Rectal smooth muscle tissue (tissue), 1 donor: Measurements from ENCODE around the gene NKD2.

Experiments used
- H3K27ac ChIP-seq: one replicate; pipeline ENCODE4 v1.7.0; 2013; ENCODE audit warnings: low read depth, low read length, inconsistent platforms
- H3K27me3 ChIP-seq: one replicate; pipeline ENCODE4 v1.7.0; 2013; ENCODE audit warnings: low read length; ENCODE audit not compliant: control insufficient read depth, insufficient read depth
- H3K36me3 ChIP-seq: one replicate; pipeline ENCODE4 v1.7.0; 2013; ENCODE audit warnings: low read length; ENCODE audit not compliant: control insufficient read depth, insufficient read depth
- H3K4me1 ChIP-seq: one replicate; pipeline ENCODE4 v1.7.0; 2013; ENCODE audit warnings: low read length; ENCODE audit not compliant: control insufficient read depth, insufficient read depth
- H3K4me3 ChIP-seq: one replicate; pipeline ENCODE4 v1.7.0; 2013; ENCODE audit warnings: low read length
- H3K9ac ChIP-seq: one replicate; pipeline ENCODE4 v1.7.0; 2013; ENCODE audit warnings: low read length

Gene NKD2

GRCh38 chr5:1039210-1039548 is 30.6 kb downstream of the NKD2 start:
- no peaks in the 10 kb centered on the region for H3K36me3 ChIP-seq
- H3K4me3 ChIP-seq = no peak overlapping the region
- no peak overlapping the region for H3K27ac ChIP-seq
- no peaks in the 10 kb centered on the region for H3K4me1 ChIP-seq
- H3K27me3 ChIP-seq = no peaks in the 10 kb centered on the region
- no peak overlapping the region for H3K9ac ChIP-seq

GRCh38 chr5:1039706-1040260 is 31.2 kb downstream of the NKD2 start:
- no peak overlapping the region for H3K4me3 ChIP-seq
- H3K27me3 ChIP-seq = no peaks in the 10 kb centered on the region
- H3K9ac ChIP-seq = no peak overlapping the region
- H3K4me1 ChIP-seq = no peaks in the 10 kb centered on the region
- H3K27ac ChIP-seq = no peak overlapping the region
- no peaks in the 10 kb centered on the region for H3K36me3 ChIP-seq

DNA sequence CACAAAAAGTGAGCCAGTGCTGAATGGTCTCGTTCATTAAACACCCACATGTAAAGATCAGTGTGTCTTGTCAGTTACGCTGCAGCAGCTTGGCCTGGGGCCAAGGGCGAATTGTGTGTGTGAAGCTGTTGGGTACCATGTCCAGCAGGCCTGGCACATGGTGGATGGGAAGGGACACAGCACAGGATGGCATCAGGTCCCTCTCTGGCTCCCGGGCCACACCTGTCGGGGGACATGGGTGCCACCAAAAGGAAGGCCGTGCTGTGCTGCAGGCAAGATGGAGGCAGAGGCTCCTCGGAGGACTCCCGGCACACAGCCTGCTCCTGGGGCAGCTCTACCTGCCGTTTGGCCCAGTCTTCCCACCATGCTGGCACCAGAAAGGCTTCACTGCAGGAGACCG is 32.0 kb downstream of the NKD2 start:
- Histone ChIP-seq H3K4me3 (no peak overlapping the region), H3K9ac (no peak overlapping the region), H3K4me1 (no peaks in the 10 kb centered on the region), H3K27me3 (no peaks in the 10 kb centered on the region), H3K27ac (no peak overlapping the region), H3K36me3 (no peaks in the 10 kb centered on the region)

GRCh38 chr5:1041225-1042143 is 32.9 kb downstream of the NKD2 start:
- Histone ChIP-seq H3K27ac (no peak overlapping the region), H3K4me1 (no peaks in the 10 kb centered on the region), H3K36me3 (no peaks in the 10 kb centered on the region), H3K4me3 (no peak overlapping the region), H3K9ac (no peak overlapping the region), H3K27me3 (no peaks in the 10 kb centered on the region)

DNA sequence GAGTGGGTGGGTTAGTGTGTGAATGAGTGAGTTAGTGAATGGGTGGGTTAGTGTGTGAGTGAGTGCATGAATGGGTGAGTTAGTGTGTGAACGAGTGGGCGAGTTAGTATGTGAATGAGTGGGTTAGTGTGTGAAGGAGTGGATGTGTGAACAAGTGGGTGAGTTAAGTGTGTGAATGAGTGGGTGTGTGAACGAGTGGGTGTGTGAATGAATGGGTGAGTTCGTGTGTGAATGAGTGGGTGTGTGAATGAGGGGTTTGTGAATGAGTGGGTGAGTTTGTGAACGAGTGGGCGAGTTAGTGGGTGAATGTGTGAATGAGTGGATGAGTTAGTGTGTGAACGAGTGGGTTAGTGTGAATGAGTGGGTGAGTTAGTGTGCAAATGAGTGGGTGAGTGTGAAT is 34.0 kb downstream of the NKD2 start:
- Histone ChIP-seq H3K36me3 (no peaks in the 10 kb centered on the region), H3K27ac (no peak overlapping the region), H3K4me1 (no peaks in the 10 kb centered on the region), H3K27me3 (no peaks in the 10 kb centered on the region), H3K9ac (no peak overlapping the region), H3K4me3 (no peak overlapping the region)

DNA sequence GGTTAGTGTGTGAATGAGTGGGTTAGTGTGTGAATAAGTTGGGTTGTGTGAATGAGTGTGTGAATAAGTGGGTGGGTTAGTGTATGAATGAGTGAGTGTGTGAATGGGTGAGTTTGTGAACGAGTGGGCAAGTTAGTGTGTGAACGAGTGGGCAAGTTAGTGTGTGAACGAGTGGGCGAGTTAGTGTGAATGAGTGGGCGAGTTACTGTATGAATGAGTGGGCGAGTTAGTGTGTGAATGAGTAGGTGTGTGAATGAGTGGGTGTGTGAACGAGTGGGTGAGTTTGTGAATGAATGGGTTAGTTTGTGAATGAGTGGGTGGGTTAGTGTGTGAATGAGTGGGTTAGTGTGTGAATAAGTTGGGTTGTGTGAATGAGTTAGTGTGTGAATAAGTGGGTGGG is 34.7 kb downstream of the NKD2 start:
- H3K27me3 ChIP-seq = no peaks in the 10 kb centered on the region
- no peaks in the 10 kb centered on the region for H3K4me1 ChIP-seq
- H3K36me3 ChIP-seq = no peaks in the 10 kb centered on the region
- H3K4me3 ChIP-seq = no peak overlapping the region
- no peak overlapping the region for H3K27ac ChIP-seq
- H3K9ac ChIP-seq = no peak overlapping the region

GRCh38 chr5:1044117-1044516 is 35.5 kb downstream of the NKD2 start:
- Histone ChIP-seq H3K4me1 (no peaks in the 10 kb centered on the region), H3K9ac (no peak overlapping the region), H3K27ac (no peak overlapping the region), H3K36me3 (no peaks in the 10 kb centered on the region), H3K27me3 (no peaks in the 10 kb centered on the region), H3K4me3 (no peak overlapping the region)

- H3K36me3 ChIP-seq = peaks cover 10% of the 10 kb centered on the region
- no peaks in the 10 kb centered on the region for H3K4me1 ChIP-seq
- no peaks in the 10 kb centered on the region for H3K27me3 ChIP-seq
- no peak overlapping the region for H3K27ac ChIP-seq
- no peak overlapping the region for H3K9ac ChIP-seq
- no peak overlapping the region for H3K4me3 ChIP-seq
Measured at GRCh38 chr5:1045960-1046560, 37.5 kb downstream of the NKD2 start.

DNA sequence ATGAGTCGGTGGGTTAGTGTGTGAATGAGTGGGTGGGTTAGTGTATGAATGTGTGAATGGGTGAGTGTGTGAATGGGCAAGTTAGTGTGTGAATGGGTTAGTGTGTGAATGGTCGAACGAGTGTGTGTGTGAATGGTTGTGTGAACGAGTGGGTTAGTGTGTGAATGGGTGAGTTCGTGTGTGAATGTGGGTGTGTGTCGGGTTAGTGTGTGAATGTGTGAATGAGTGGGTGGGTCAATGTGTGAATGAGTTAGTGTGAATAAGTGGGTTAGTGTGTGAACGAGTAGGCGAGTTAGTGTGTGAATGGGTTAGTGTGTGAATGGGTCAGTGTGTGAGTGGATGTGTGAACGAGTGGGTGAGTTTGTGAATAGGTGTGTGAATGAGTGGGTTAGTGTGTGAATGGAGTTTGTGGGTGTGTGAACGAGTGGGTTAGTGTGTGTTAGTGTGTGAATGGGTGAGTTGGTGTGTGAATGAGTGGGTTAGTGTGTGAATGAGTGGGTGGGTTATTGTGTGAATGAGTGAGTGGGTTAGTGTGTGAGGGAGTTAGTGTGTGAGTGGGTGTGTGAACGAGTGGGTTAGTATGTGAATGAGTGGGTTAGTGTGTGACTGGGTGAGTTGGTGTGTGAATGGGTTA is 38.8 kb downstream of the NKD2 start:
- Histone ChIP-seq H3K9ac (no peak overlapping the region), H3K36me3 (peaks cover 15% of the 10 kb centered on the region), H3K4me3 (no peak overlapping the region), H3K27me3 (no peaks in the 10 kb centered on the region), H3K27ac (no peak overlapping the region), H3K4me1 (no peaks in the 10 kb centered on the region)

- H3K36me3 ChIP-seq = peaks cover 20% of the 10 kb centered on the region
- no peak overlapping the region for H3K27ac ChIP-seq
- no peak overlapping the region for H3K9ac ChIP-seq
- H3K4me3 ChIP-seq = no peak overlapping the region
- H3K4me1 ChIP-seq = no peaks in the 10 kb centered on the region
- H3K27me3 ChIP-seq = no peaks in the 10 kb centered on the region
Measured at GRCh38 chr5:1048162-1048721, 39.6 kb downstream of the NKD2 start.

- no peak overlapping the region for H3K4me3 ChIP-seq
- no peak overlapping the region for H3K9ac ChIP-seq
- no peak overlapping the region for H3K27ac ChIP-seq
- no peaks in the 10 kb centered on the region for H3K4me1 ChIP-seq
- no peaks in the 10 kb centered on the region for H3K27me3 ChIP-seq
- peaks cover 20% of the 10 kb centered on the region for H3K36me3 ChIP-seq
Measured at GRCh38 chr5:1048861-1049838, 40.5 kb downstream of the NKD2 start.
